ENCODE measurements around the gene C1QTNF4. TPM values are rescaled to one million over a fixed set of nuclear protein-coding genes. Genes with fewer than 3 reads are reported as not detected.
A peak's percentile ranks its signal among the peaks of the same experiment; 100 is the strongest.

The C1QTNF4 gene
- total and polyA plus RNA-seq, 2 of the 13 experiments (the other 11 are each of a cell fraction or from before 2014, with no cell fraction given), result not detected

DNA sequence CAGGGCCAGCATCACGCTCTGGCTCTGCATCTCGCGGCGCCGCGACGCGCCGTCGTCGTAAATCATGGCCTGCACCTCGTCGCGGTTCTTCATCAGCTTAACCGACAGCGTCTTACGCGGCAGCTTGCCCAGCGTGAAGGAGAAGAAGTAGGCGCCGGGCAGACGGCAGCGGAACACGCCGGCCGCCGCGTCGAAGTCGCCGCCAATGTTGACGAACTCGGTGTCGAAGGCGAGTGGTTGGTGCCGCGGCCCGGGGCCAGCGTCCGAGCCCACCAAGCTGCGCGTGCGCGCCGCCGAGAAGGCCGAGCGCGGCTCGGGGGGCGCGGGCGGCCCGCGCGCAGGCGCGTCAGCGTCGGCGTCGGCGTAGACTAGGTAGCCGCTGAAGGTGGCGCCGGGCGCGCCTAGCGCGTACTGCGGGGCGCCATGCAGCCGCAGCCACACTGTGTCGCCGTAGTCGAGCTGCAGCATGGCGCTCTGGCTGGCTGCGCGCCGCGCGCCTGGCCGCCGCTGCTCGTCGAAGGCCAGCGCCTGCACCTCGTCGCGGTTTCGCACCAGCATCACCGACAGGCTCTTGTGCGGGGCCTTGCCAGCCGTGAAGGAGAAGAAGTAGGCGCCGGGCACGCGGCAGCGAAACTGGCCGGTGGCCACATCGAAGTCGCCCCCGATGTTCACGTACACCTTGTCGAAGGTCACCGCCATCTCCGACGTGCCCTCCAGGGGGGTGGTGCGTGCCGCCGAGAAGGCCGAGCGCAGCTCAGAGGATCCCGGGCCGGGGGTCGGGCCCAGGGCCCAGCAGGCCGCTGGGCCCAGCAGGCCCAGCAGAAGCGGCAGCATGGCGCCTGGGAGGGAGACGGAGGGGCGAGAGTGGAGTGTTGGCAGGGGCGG lies 4.0 kb downstream of the C1QTNF4 start:
- peaks cover 71% of the 10 kb centered on the region for H3K4me1 ChIP-seq (ENCODE audit: insufficient read depth, low read length)
- no peaks in the 10 kb centered on the region for H3K79me2 ChIP-seq (ENCODE audit: insufficient read depth, low read length)
- no peak overlapping the region for H2AFZ ChIP-seq (ENCODE audit: low read length)
- CTCF ChIA-PET (ENCODE audit: low intra/inter-chr PET ratio, low total read pairs), result no interaction called here
- no peak overlapping the region for H3K4me2 ChIP-seq (ENCODE audit: low read depth, low read length)
- no peak overlapping the region for H3K27ac ChIP-seq (ENCODE audit: extremely low read length, insufficient read depth, low read length)
- BruUV-seq (replicated peaks), result no TSS peak
- no peak for ATAC-seq
- TF ChIP-seq ZNF780A (CRISPR knock-in tag; IDR thresholded peaks at IDR 0.05) (no peak), HOXA3 (CRISPR knock-in tag; IDR thresholded peaks at IDR 0.05) (0 out of 2 replicates have a peak, but pooled peaks have one; percentile 14)
- DNase-seq (ENCODE audit: low spot score), result no peak
- no peaks in the 10 kb centered on the region for H3K9me3 ChIP-seq (ENCODE audit: low read length)
- no peak for FAIRE-seq
- 97% methylated on average over 117 of the region's 122 CpGs for WGBS (ENCODE audit: low lambda C conversion rate)
- in situ Hi-C loops (cut with HindIII; ENCODE audit: extremely low pct_ligation_motif_present, low pct_unique_long_range_greater_than_20kb) (no loop called here), intact Hi-C loops (cut with micrococcal nuclease; ENCODE audit: unreplicated experiment) (loop anchor here (5.0 kb wide), 1 partner anchor 523 kb away; no protein-coding TSS in a partner anchor)
- H3K9ac ChIP-seq (ENCODE audit: insufficient read depth, low read depth, low read length), result no peak overlapping the region
- no peaks in the 10 kb centered on the region for H3K36me3 ChIP-seq (replicated peaks in 1 of 2; ENCODE audit: control insufficient read depth in 1 of 2, insufficient read depth in 2 of 2, low read length in 2 of 2)
- H4K20me1 ChIP-seq (ENCODE audit: insufficient read depth, low read length), result no peaks in the 10 kb centered on the region
- no peak overlapping the region for H3K4me3 ChIP-seq (replicated peaks in 1 of 3; ENCODE audit: insufficient read depth in 1 of 3, low read depth in 2 of 3, low read length in 3 of 3)
- POLR2A ChIA-PET, result no interaction called here
- H3K27me3 ChIP-seq (ENCODE audit: control insufficient read depth in 1 of 2, insufficient read depth in 2 of 2, low read length in 2 of 2), result peaks cover 2 to 24% of the 10 kb centered on the region in 2 experiments

DNA sequence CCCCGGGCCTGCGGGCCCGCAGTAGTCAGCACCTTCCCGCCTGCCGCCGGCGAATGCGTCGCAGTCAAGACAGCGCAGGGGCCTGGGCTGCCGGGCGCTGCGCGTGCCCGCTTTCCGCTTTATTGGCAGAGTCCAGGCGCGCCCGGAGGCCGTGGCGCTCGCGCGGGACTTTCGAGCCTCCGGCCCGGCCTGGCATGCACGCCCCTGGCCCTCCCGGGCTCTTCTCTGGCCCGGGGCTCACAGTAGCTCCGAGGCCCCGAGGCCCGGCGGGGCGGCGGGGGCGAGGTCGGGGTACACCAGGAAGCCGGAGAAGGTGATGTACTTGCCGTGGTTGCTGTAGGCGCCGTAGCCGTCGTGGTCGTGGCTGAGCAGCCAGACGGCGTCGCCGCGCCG lies 4.6 kb downstream of the C1QTNF4 start:
- Histone ChIP-seq H3K4me1 (ENCODE audit: insufficient read depth, low read length) (peaks cover 65% of the 10 kb centered on the region), H3K9me3 (ENCODE audit: low read length) (no peaks in the 10 kb centered on the region), H3K27me3 (ENCODE audit: control insufficient read depth in 1 of 2, insufficient read depth in 2 of 2, low read length in 2 of 2) (peaks cover 2 to 18% of the 10 kb centered on the region in 2 experiments), H3K4me3 (replicated peaks in 1 of 3; ENCODE audit: insufficient read depth in 1 of 3, low read depth in 2 of 3, low read length in 3 of 3) (no peak overlapping the region), H4K20me1 (ENCODE audit: insufficient read depth, low read length) (no peaks in the 10 kb centered on the region), H3K9ac (ENCODE audit: insufficient read depth, low read depth, low read length) (no peak overlapping the region), H2AFZ (ENCODE audit: low read length) (no peak overlapping the region), H3K79me2 (ENCODE audit: insufficient read depth, low read length) (no peaks in the 10 kb centered on the region), H3K36me3 (replicated peaks in 1 of 2; ENCODE audit: control insufficient read depth in 1 of 2, insufficient read depth in 2 of 2, low read length in 2 of 2) (no peaks in the 10 kb centered on the region), H3K4me2 (ENCODE audit: low read depth, low read length) (no peak overlapping the region), H3K27ac (ENCODE audit: extremely low read length, insufficient read depth, low read length) (no peak overlapping the region)
- DNase-seq (ENCODE audit: low spot score) (no peak), FAIRE-seq (no peak), ATAC-seq (no peak)
- in situ Hi-C loops (cut with HindIII; ENCODE audit: extremely low pct_ligation_motif_present, low pct_unique_long_range_greater_than_20kb) (no loop called here), intact Hi-C loops (cut with micrococcal nuclease; ENCODE audit: unreplicated experiment) (loop anchor here (5.0 kb wide), 1 partner anchor 522 kb away; no protein-coding TSS in a partner anchor)
- TF ChIP-seq, protein P1, sequence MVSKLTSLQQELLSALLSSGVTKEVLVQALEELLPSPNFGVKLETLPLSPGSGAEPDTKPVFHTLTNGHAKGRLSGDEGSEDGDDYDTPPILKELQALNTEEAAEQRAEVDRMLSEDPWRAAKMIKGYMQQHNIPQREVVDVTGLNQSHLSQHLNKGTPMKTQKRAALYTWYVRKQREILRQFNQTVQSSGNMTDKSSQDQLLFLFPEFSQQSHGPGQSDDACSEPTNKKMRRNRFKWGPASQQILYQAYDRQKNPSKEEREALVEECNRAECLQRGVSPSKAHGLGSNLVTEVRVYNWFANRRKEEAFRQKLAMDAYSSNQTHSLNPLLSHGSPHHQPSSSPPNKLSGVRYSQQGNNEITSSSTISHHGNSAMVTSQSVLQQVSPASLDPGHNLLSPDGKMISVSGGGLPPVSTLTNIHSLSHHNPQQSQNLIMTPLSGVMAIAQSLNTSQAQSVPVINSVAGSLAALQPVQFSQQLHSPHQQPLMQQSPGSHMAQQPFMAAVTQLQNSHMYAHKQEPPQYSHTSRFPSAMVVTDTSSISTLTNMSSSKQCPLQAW (CRISPR knock-in tag; IDR thresholded peaks at IDR 0.05), result no peak
- TF ChIP-seq ZNF501 (CRISPR knock-in tag; IDR thresholded peaks at IDR 0.05), result no peak
- ChIA-PET CTCF (ENCODE audit: low intra/inter-chr PET ratio, low total read pairs) (no interaction called here), POLR2A (no interaction called here)
- 97% methylated on average over 35 of the region's 51 CpGs for WGBS (ENCODE audit: low lambda C conversion rate)
- no TSS peak for BruUV-seq (replicated peaks)
